22Rv1 (cell line): ENCODE data around the gene KCNIP1.

Experiments
- H3K27ac ChIP-seq: fragments of 450-650 bp; 2 replicates; pipeline ENCODE4 v1.5.1; 2017
- CTCF ChIP-seq: fragments of 450-650 bp; IDR thresholded peaks from 2 replicates; pipeline ENCODE4 v1.5.1; 2017; ENCODE audit warnings: mild to moderate bottlenecking
- ZFX ChIP-seq: fragments of 450-650 bp; IDR thresholded peaks from 2 replicates; pipeline ENCODE4 v1.6.1; 2017; ENCODE audit warnings: antibody characterized with exemption, borderline replicate concordance

The KCNIP1 gene

GRCh38 chr5:170554521-170555267 lies 50.9 kb downstream of the KCNIP1 start:
- no peak for TF ChIP-seq ZFX
- TF ChIP-seq CTCF, result no peak
- H3K27ac ChIP-seq, result no peak overlapping the region

GRCh38 chr5:170557314-170557713 lies 53.5 kb downstream of the KCNIP1 start:
- H3K27ac ChIP-seq, result no peak overlapping the region
- no peak for TF ChIP-seq ZFX
- TF ChIP-seq CTCF, result no peak

- no peak overlapping the region for H3K27ac ChIP-seq
- TF ChIP-seq CTCF (no peak), ZFX (no peak)
These were observed 55.5 kb downstream of the KCNIP1 start for GRCh38 chr5:170559296-170559695.

- TF ChIP-seq CTCF, result no peak
- no peak for TF ChIP-seq ZFX
- H3K27ac ChIP-seq, result no peak overlapping the region
These were observed 57.1 kb downstream of the KCNIP1 start for GRCh38 chr5:170560938-170561337.

- no peak overlapping the region for H3K27ac ChIP-seq
- TF ChIP-seq CTCF, result no peak
- TF ChIP-seq ZFX, result no peak
These were observed 58.5 kb downstream of the KCNIP1 start for GRCh38 chr5:170562166-170562874.

- no peak for TF ChIP-seq ZFX
- no peak for TF ChIP-seq CTCF
- no peak overlapping the region for H3K27ac ChIP-seq
These were observed 59.0 kb downstream of the KCNIP1 start for GRCh38 chr5:170562875-170563228.
